ENCODE measurements around the gene OPRM1. TPM values are rescaled to one million over a fixed set of nuclear protein-coding genes. Genes with fewer than 3 reads are reported as not detected.

Gene OPRM1
- total RNA-seq, 1 donor from 2014 or later = not detected

DNA sequence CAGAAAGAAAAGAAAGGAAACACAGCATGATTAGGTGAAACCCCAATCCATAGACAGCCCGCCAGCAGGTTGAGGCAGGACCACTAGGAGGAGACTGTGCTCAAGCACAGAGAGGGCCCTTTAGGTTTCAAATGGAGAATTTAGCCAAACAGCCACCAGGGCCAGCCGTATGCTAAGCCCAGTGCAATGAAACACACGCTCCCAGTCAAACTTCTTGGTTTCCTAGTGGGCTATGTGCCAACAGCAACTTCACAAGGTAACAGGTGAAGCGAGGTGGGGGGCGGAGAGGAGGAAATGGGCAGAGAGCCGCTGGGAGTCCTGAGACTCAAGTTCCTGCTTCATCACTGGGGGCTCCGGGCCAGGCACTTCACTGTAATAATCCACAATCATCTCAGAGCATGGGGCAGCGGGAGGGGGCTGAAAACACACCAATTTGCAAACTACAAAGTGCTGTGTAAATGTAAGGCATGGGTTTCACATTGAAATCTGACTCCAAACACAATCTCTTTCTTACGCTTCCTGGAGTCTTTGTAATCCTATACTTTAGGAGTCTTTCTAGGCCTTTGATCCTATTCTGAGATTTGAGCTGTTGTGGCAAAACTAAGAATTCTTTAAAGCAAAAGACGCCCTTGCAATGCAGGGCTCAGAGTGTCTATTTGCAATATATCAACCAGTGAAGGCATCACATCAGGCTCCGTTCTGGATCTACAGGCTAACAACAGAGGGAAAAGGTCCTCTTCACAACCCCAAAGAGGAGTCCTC lies 117.3 kb downstream of the OPRM1 start:
- Histone ChIP-seq H3K36me3 (ENCODE audit: control insufficient read depth, insufficient read depth, low read length) (no peaks in the 10 kb centered on the region), H3K4me3 (ENCODE audit: low read depth, low read length) (no peak overlapping the region), H3K27me3 (ENCODE audit: control insufficient read depth, insufficient read depth, low read length) (no peaks in the 10 kb centered on the region)
- DNase-seq (ENCODE audit: low read depth) = no peak
- TF ChIP-seq, protein P1, sequence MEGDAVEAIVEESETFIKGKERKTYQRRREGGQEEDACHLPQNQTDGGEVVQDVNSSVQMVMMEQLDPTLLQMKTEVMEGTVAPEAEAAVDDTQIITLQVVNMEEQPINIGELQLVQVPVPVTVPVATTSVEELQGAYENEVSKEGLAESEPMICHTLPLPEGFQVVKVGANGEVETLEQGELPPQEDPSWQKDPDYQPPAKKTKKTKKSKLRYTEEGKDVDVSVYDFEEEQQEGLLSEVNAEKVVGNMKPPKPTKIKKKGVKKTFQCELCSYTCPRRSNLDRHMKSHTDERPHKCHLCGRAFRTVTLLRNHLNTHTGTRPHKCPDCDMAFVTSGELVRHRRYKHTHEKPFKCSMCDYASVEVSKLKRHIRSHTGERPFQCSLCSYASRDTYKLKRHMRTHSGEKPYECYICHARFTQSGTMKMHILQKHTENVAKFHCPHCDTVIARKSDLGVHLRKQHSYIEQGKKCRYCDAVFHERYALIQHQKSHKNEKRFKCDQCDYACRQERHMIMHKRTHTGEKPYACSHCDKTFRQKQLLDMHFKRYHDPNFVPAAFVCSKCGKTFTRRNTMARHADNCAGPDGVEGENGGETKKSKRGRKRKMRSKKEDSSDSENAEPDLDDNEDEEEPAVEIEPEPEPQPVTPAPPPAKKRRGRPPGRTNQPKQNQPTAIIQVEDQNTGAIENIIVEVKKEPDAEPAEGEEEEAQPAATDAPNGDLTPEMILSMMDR (IDR thresholded peaks at IDR 0.05; ENCODE audit: insufficient read depth, low read length, poor library complexity, severe bottlenecking) = peak; percentile 93

DNA sequence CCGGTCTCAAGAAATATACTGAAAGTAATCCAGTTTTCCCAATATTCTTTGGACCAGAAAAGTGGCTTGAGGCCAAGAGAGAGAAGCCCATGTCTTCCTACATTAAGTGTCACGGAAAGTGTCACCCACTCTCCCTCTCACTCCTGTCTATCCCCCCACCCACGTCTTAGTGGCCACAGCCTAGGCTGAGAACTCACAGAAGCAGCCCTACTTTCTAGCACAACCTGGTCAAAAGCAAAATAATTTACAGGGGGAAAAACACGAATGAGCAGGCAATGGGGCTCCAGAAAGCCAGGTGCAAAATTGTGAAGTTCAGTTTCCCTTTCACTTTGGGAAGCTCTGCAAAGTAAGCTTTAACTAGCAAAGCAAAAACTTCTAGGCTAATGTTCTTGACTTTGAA lies 118.0 kb downstream of the OPRM1 start:
- DNase-seq (ENCODE audit: low read depth) = no peak
- Histone ChIP-seq H3K36me3 (ENCODE audit: control insufficient read depth, insufficient read depth, low read length) (no peaks in the 10 kb centered on the region), H3K4me3 (ENCODE audit: low read depth, low read length) (no peak overlapping the region), H3K27me3 (ENCODE audit: control insufficient read depth, insufficient read depth, low read length) (no peaks in the 10 kb centered on the region)
- TF ChIP-seq, protein P1 (IDR thresholded peaks at IDR 0.05; ENCODE audit: insufficient read depth, low read length, poor library complexity, severe bottlenecking) = no peak

DNA sequence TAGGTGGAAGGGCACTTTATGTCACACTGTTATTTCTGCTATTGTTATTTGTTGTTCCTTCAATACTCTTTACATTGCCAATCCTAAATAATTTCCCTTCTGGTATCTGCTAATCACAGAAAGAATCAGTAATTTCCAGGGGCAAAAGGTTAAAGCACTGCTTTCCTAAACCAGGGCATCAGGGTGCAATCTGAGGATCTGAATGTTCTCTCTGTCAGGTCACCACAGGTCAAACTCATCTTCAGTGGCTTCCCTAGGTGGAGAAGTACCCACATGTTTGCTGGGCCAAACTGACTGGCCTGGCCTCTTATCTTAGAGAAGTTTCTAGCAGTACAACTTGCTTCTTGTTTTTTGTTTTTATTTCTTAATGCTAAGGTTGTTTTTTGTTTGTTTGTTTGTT lies 118.7 kb downstream of the OPRM1 start:
- no peaks in the 10 kb centered on the region for H3K27me3 ChIP-seq (ENCODE audit: control insufficient read depth, insufficient read depth, low read length)
- DNase-seq (ENCODE audit: low read depth) = no peak
- H3K36me3 ChIP-seq (ENCODE audit: control insufficient read depth, insufficient read depth, low read length) = no peaks in the 10 kb centered on the region
- TF ChIP-seq, protein P1 (IDR thresholded peaks at IDR 0.05; ENCODE audit: insufficient read depth, low read length, poor library complexity, severe bottlenecking) = no peak
- H3K4me3 ChIP-seq (ENCODE audit: low read depth, low read length) = no peak overlapping the region

DNA sequence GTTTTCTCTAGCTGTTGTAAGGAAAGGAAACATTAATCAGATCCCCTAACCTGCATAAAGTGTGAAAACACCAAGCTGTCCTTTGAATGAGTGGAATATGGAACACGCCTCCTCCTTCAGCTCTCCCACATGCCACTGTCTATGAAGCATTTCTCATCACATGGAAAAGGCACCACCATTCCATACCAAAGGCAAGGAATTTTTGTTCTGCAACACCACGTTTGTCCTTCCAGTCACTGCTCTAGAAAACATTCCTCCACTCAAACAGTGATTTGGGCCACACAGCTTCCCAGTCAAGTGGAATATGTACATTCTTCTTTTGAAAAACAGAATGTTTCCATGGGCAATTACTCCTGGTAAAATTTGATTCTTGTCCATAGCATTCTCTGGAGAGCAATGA lies 120.1 kb downstream of the OPRM1 start:
- no peak for DNase-seq (ENCODE audit: low read depth)
- H3K36me3 ChIP-seq (ENCODE audit: control insufficient read depth, insufficient read depth, low read length) = no peaks in the 10 kb centered on the region
- TF ChIP-seq, protein P1 (IDR thresholded peaks at IDR 0.05; ENCODE audit: insufficient read depth, low read length, poor library complexity, severe bottlenecking) = no peak
- H3K27me3 ChIP-seq (ENCODE audit: control insufficient read depth, insufficient read depth, low read length) = no peaks in the 10 kb centered on the region
- no peak overlapping the region for H3K4me3 ChIP-seq (ENCODE audit: low read depth, low read length)

DNA sequence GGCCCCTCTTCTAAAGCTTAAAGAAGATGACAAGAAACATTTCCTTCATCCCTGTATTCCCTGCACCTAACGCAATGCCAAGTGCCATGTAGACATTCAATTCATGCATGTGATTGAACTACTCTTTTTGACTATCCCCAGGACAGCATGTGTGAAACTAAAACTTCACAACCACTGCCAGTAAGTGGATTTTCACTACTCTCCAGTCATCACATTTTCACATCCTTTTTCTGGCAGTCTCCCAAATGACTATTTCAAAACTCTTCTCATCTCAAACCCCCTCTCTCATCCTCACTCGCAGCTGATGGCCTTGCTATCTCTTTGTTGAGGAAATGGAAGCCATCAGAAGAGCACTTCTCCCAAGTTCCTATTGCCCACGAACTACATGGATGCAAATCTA lies 122.6 kb downstream of the OPRM1 start:
- DNase-seq (ENCODE audit: low read depth) = no peak
- TF ChIP-seq, protein P1 (IDR thresholded peaks at IDR 0.05; ENCODE audit: insufficient read depth, low read length, poor library complexity, severe bottlenecking) = no peak
- Histone ChIP-seq H3K4me3 (ENCODE audit: low read depth, low read length) (no peak overlapping the region), H3K36me3 (ENCODE audit: control insufficient read depth, insufficient read depth, low read length) (no peaks in the 10 kb centered on the region), H3K27me3 (ENCODE audit: control insufficient read depth, insufficient read depth, low read length) (no peaks in the 10 kb centered on the region)

DNA sequence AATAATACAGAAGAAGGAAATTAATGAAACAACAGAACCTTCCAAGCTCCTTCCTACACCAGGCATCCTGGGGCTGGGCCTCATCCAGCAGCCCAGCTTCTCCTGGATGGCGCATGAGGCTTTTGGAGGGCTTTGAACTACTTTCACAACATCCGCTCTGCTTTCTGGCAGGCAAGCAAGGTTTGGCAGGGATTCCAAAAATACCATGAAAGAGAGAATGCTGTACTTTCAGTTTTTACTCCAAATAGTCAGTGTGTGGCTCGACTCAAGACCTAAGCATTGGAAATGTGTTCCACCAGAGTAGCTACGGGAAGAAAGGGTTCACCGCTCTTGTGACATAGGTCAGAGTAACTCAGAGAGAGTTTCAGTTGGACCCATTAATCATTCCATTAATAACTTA lies 125.4 kb downstream of the OPRM1 start:
- no peaks in the 10 kb centered on the region for H3K36me3 ChIP-seq (ENCODE audit: control insufficient read depth, insufficient read depth, low read length)
- TF ChIP-seq, protein P1 (IDR thresholded peaks at IDR 0.05; ENCODE audit: insufficient read depth, low read length, poor library complexity, severe bottlenecking) = no peak
- no peaks in the 10 kb centered on the region for H3K27me3 ChIP-seq (ENCODE audit: control insufficient read depth, insufficient read depth, low read length)
- H3K4me3 ChIP-seq (ENCODE audit: low read depth, low read length) = no peak overlapping the region
- DNase-seq (ENCODE audit: low read depth) = no peak

All from kidney epithelial cell (primary cell).